HG02981 (cell line): ENCODE data around the gene APOOL.
"Not testable (repeated sequence)": the region's sequence is repeated elsewhere in the genome, so short reads cannot be mapped to it uniquely, and the experiment has no call there.

Experiments used
- ATAC-seq: cut with Tn5 transposase; IDR thresholded peaks from one replicate; pipeline ENCODE4 v1.9.1; 2021; ENCODE audit warnings: mild to moderate bottlenecking, moderate library complexity; ENCODE audit not compliant: unreplicated experiment

APOOL gene

DNA sequence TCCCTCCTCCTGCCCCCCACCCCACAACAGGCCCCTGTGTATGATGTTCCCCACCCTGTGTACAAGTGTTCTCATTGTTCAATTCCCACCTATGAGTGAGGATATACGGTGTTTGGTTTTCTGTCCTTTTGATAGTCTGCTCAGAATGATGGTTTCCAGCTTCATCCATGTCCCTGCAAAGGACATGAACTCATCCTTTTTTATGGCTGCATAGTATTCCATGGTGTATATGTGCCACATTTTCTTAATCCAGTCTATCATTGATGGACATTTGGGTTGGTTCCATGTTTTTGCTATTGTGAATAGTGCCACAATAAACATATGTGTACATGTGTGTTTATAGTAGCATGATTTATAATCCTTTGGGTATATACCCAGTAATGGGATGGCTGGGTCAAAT, 73.6 kb downstream of the APOOL start:
- ATAC-seq: not testable (repeated sequence)

GRCh38 chrX:85084770-85085393, 81.2 kb downstream of the APOOL start:
- ATAC-seq: peak; percentile 77

- ATAC-seq: no peak
These were observed 85.7 kb downstream of the APOOL start for GRCh38 chrX:85089321-85089840.

GRCh38 chrX:85107407-85107806, 103.7 kb downstream of the APOOL start:
- ATAC-seq: no peak

- ATAC-seq: no peak
These were observed 104.5 kb downstream of the APOOL start for GRCh38 chrX:85108165-85108564.

DNA sequence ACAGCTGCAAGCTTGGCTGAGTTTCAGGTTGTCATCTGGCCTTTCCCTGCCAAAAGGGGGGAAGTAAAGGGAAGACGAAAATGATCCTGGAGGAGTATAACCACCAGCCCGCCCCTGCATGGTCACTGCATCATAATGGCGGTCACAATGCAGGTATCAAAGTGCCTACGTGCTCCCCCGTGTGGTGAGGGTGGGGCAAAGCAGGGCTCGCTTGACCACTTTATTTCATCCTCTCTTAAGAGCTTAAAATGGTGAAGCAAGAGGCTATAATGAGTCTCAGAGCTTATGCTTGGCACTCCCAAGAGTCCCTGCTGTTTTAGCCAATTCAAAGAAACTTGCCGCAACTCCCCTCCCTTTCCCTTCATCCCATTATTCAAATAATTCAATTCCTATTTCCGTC, 105.6 kb downstream of the APOOL start:
- no peak for ATAC-seq

GRCh38 chrX:85111347-85111746, 107.7 kb downstream of the APOOL start:
- no peak for ATAC-seq

- no peak for ATAC-seq
These were observed 108.6 kb downstream of the APOOL start for GRCh38 chrX:85112293-85112692.

DNA sequence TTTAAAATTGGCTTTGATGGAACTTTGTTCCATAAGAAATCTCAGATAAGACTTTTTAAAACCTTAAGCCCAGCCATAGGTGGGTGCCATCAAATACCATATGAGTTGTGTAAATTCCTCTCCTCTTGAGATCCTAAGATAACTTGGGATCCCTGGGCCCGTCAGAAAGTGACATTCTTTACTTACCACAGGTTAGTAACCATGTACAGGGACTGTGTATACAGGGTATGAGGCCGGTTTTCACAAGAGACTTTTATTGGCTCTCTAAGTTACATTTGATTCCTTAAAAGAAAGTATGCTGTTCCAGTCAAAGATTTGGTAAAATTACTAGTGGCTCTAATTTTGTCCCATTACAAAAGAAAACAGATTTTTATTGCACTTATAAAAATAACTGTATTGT, 110.1 kb downstream of the APOOL start:
- ATAC-seq: no peak

GRCh38 chrX:85114171-85114570, 110.5 kb downstream of the APOOL start:
- ATAC-seq: no peak

GRCh38 chrX:85114776-85115175, 111.1 kb downstream of the APOOL start:
- ATAC-seq: no peak

GRCh38 chrX:85115252-85115651, 111.6 kb downstream of the APOOL start:
- ATAC-seq: no peak

GRCh38 chrX:85136409-85136808, 132.7 kb downstream of the APOOL start:
- no peak for ATAC-seq

- ATAC-seq: no peak
These were observed 135.7 kb downstream of the APOOL start for GRCh38 chrX:85139422-85139821.

GRCh38 chrX:85140964-85141363, 137.3 kb downstream of the APOOL start:
- no peak for ATAC-seq
